Measurements from ENCODE around the gene HDAC5.

The HDAC5 gene

GRCh38 chr17:44086364-44087311 lies 36.8 kb downstream of the HDAC5 start:
- no peak for DNase-seq (ENCODE audit: low spot score)

- DNase-seq (ENCODE audit: low spot score) = no peak
Measured at GRCh38 chr17:44085908-44086307, 37.5 kb downstream of the HDAC5 start.

GRCh38 chr17:44084921-44085320 lies 38.5 kb downstream of the HDAC5 start:
- DNase-seq (ENCODE audit: low spot score) = no peak

- DNase-seq (ENCODE audit: low spot score) = peak; percentile 89
Measured at GRCh38 chr17:44084131-44084538, 39.3 kb downstream of the HDAC5 start.

GRCh38 chr17:44083250-44083849 lies 40.1 kb downstream of the HDAC5 start:
- DNase-seq (ENCODE audit: low spot score) = peak; percentile 81

- DNase-seq (ENCODE audit: low spot score) = peak; percentile 24
Measured at GRCh38 chr17:44082256-44082927, 41.0 kb downstream of the HDAC5 start.

GRCh38 chr17:44081681-44082080 lies 41.8 kb downstream of the HDAC5 start:
- no peak for DNase-seq (ENCODE audit: low spot score)

GRCh38 chr17:44079877-44080821 lies 43.3 kb downstream of the HDAC5 start:
- DNase-seq (ENCODE audit: low spot score) = peak; percentile 43

GRCh38 chr17:44078412-44078811 lies 45.0 kb downstream of the HDAC5 start:
- peak; percentile 39 for DNase-seq (ENCODE audit: low spot score)

GRCh38 chr17:44077595-44077909 lies 45.9 kb downstream of the HDAC5 start:
- no peak for DNase-seq (ENCODE audit: low spot score)

GRCh38 chr17:44076716-44077594 lies 46.5 kb downstream of the HDAC5 start:
- DNase-seq (ENCODE audit: low spot score) = peak; percentile 48

- DNase-seq (ENCODE audit: low spot score) = no peak
Measured at GRCh38 chr17:44075598-44076293, 47.7 kb downstream of the HDAC5 start.

- no peak for DNase-seq (ENCODE audit: low spot score)
Measured at GRCh38 chr17:44074911-44075285, 48.5 kb downstream of the HDAC5 start.

- DNase-seq (ENCODE audit: low spot score) = no peak
Measured at GRCh38 chr17:44074231-44074910, 49.1 kb downstream of the HDAC5 start.

- DNase-seq (ENCODE audit: low spot score) = peak; percentile 36
Measured at GRCh38 chr17:44071772-44072171, 51.7 kb downstream of the HDAC5 start.

GRCh38 chr17:44071198-44071520 lies 52.3 kb downstream of the HDAC5 start:
- no peak for DNase-seq (ENCODE audit: low spot score)

GRCh38 chr17:44070455-44071197 lies 52.8 kb downstream of the HDAC5 start, which contains the start of gene G6PC3:
Gene G6PC3 (plus strand): TSS chr17:44070735. CDS start chr17:44070966, 231 bp downstream.
- peak; percentile 99 for DNase-seq (ENCODE audit: low spot score)

- no peak for DNase-seq (ENCODE audit: low spot score)
Measured at GRCh38 chr17:44069974-44070454, 53.4 kb downstream of the HDAC5 start.

- DNase-seq (ENCODE audit: low spot score) = no peak
Measured at GRCh38 chr17:44067545-44067940, 55.9 kb downstream of the HDAC5 start.

Measured in D341Med (cell line).